ENCODE data around the gene TWNK.

The TWNK gene

GRCh38 chr10:100966887-100967286 lies 20.5 kb upstream of the TWNK start:
- H3K4me3 ChIP-seq: no peak overlapping the region
- H3K36me3 ChIP-seq: peaks cover 5 to 25% (median 13%) of the 10 kb centered on the region in 3 donors
- no peaks in the 10 kb centered on the region for H3K9me3 ChIP-seq
- DNase-seq: no peak
- no peak overlapping the region for H3K27ac ChIP-seq
- peaks cover 0 to 13% of the 10 kb centered on the region in 2 donors for H3K27me3 ChIP-seq
- TF ChIP-seq, protein P1, sequence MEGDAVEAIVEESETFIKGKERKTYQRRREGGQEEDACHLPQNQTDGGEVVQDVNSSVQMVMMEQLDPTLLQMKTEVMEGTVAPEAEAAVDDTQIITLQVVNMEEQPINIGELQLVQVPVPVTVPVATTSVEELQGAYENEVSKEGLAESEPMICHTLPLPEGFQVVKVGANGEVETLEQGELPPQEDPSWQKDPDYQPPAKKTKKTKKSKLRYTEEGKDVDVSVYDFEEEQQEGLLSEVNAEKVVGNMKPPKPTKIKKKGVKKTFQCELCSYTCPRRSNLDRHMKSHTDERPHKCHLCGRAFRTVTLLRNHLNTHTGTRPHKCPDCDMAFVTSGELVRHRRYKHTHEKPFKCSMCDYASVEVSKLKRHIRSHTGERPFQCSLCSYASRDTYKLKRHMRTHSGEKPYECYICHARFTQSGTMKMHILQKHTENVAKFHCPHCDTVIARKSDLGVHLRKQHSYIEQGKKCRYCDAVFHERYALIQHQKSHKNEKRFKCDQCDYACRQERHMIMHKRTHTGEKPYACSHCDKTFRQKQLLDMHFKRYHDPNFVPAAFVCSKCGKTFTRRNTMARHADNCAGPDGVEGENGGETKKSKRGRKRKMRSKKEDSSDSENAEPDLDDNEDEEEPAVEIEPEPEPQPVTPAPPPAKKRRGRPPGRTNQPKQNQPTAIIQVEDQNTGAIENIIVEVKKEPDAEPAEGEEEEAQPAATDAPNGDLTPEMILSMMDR (IDR thresholded peaks at IDR 0.05): no peak
- H3K4me1 ChIP-seq: peaks cover 0 to 15% (median 14%) of the 10 kb centered on the region in 4 donors
- intact Hi-C loops (cut with DNase I; ENCODE audit: low total_unique reads): no loop called here

DNA sequence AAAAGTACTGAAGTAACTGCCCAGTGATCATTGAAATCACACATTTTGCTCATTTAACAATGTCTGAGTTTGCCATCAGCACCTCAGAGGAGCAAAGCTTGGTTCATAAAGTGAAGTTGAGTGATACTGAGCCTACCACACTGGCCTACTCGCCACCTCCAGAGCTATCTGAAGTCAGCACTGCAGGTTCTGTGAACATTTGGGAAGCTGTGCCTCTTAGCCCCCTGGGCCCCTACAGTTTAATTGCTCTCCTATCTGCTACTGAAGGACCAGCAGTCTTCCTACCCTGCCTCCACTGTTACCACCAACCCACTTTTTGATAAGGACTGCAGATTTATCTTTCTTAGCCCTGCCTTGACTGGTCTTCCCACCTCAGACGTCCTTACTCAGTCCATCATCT lies 20.0 kb upstream of the TWNK start:
- intact Hi-C loops (cut with DNase I; ENCODE audit: low total_unique reads): no loop called here
- H3K27ac ChIP-seq: no peak overlapping the region
- no peaks in the 10 kb centered on the region for H3K9me3 ChIP-seq

DNA sequence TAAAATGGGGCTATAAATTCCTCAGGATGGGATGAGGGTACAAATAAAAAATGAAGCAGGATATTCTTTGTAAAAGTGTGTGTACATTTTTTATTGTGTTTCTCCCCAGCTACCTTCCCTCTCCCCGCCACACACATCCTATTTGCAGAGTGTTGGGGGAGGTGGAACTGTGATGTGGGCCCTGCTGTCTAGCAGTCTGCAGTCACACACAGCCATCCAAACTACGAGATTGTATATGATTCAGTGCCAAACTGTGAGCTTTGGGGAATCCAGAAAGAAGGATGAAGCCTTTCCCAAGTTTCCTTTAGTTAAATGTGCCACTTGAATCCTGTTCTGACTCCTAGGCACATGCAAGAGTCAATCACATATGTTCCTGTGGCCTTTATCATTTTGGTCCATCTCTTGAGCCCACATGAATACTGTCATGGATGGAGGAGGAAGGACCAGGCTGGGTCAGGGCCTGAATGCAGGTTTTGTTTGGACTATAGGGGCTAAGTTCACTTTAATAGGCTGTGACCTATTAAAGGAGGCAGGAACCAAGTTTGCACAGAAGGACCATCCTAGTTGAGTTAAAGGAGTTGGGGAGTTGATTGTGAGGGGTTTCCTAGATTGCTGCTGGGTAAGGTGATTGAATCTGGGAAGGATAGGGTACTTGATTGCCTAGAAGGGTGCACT lies 19.1 kb upstream of the TWNK start:
- DNase-seq: no peak
- Histone ChIP-seq H3K36me3 (peaks cover 0 to 12% (median under 1%) of the 10 kb centered on the region in 3 donors), H3K4me1 (peaks cover 0 to 15% (median 14%) of the 10 kb centered on the region in 4 donors), H3K4me3 (no peak overlapping the region), H3K27ac (no peak overlapping the region), H3K27me3 (peaks cover 0 to 13% of the 10 kb centered on the region in 2 donors), H3K9me3 (no peaks in the 10 kb centered on the region)
- TF ChIP-seq, protein P1 (IDR thresholded peaks at IDR 0.05): no peak
- intact Hi-C loops (cut with DNase I; ENCODE audit: low total_unique reads): no loop called here

More for the DNA sequence above, 20.0 kb upstream of the TWNK start:
- Histone ChIP-seq H3K27me3 (peaks cover 0 to 13% of the 10 kb centered on the region in 2 donors), H3K36me3 (peaks cover under 1 to 21% (median 8%) of the 10 kb centered on the region in 3 donors), H3K4me1 (peaks cover 0 to 15% (median 14%) of the 10 kb centered on the region in 4 donors), H3K4me3 (no peak overlapping the region)
- TF ChIP-seq, protein P1 (IDR thresholded peaks at IDR 0.05): no peak
- no peak for DNase-seq

- H3K4me1 ChIP-seq: peaks cover 0 to 15% (median 14%) of the 10 kb centered on the region in 4 donors
- peak overlapping the region in 1 of 2 donors; percentile 18 for H3K27ac ChIP-seq
- no peak for DNase-seq
- H3K27me3 ChIP-seq: peaks cover 0 to 13% of the 10 kb centered on the region in 2 donors
- peak overlapping the region; percentile 39 to 58 for H3K4me3 ChIP-seq
- intact Hi-C loops (cut with DNase I; ENCODE audit: low total_unique reads): no loop called here
- TF ChIP-seq, protein P1 (IDR thresholded peaks at IDR 0.05): no peak
- H3K36me3 ChIP-seq: peaks cover 0 to 11% (median 0%) of the 10 kb centered on the region in 3 donors
- no peaks in the 10 kb centered on the region for H3K9me3 ChIP-seq
Measured at GRCh38 chr10:100968863-100969186, 18.5 kb upstream of the TWNK start.

DNA sequence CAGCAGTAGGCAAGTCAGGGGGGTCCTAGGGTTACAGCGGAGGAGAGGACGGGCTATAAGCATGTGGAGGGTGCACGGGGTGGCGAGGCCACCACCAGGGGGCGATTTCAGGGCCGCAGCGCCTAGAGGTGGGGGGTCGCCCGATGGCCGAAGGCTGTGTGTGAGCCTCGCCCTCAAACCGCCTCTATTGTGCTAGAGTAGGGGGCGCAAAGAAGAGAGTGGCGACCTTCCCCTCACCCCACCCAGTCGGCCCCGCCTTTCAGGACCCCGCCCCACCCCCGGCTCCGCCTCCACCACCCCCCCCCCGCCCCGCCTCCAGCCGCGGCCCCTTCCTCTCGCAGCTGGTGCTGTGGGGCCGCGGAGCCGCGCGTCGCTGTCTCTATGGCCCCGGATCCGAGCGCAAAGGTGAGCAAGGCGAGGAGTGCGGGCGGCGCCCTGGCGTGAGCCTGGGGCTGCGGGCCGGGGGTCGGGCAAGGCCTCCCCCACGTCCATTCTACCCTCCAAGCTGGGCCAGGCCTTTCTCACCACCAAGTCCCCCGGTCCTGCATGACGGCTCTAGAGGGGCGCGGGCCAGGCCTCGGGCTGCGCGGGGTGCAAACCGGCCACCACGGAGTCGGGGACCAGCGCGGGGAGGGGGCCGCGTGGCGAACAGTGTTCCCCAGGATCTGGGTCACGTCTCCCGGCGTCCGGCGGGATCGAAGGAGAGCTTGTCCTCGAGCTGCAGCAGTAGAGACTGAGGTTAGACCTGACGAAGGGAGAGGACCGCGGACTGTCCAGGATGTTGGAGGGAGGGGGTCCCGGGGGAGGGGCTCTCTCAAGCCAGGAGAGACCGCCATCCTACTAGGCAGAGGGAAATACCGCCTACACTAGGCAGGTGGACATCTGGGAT lies 17.9 kb upstream of the TWNK start, which contains the start of gene SEMA4G:
SEMA4G (plus strand) TSS at position 318 of the 889 bp plus-strand sequence. CDS start 3,409 bp downstream, outside the sequence.
- TF ChIP-seq, protein P1 (IDR thresholded peaks at IDR 0.05): peak; percentile 56 to 60
- intact Hi-C loops (cut with DNase I; ENCODE audit: low total_unique reads): no loop called here
- Histone ChIP-seq H3K36me3 (peaks cover 0 to 11% (median 0%) of the 10 kb centered on the region in 3 donors), H3K4me3 (peak within 1 kb of the TSS; percentile 39 to 58), H3K27me3 (peaks cover 0 to 13% of the 10 kb centered on the region in 2 donors), H3K9me3 (no peaks in the 10 kb centered on the region), H3K27ac (peak within 1 kb of the TSS in 1 of 2 donors; percentile 18), H3K4me1 (peaks cover 0 to 15% (median 14%) of the 10 kb centered on the region in 4 donors)
- no peak for DNase-seq
